ENCODE results near the gene MSANTD7.

The MSANTD7 gene

DNA sequence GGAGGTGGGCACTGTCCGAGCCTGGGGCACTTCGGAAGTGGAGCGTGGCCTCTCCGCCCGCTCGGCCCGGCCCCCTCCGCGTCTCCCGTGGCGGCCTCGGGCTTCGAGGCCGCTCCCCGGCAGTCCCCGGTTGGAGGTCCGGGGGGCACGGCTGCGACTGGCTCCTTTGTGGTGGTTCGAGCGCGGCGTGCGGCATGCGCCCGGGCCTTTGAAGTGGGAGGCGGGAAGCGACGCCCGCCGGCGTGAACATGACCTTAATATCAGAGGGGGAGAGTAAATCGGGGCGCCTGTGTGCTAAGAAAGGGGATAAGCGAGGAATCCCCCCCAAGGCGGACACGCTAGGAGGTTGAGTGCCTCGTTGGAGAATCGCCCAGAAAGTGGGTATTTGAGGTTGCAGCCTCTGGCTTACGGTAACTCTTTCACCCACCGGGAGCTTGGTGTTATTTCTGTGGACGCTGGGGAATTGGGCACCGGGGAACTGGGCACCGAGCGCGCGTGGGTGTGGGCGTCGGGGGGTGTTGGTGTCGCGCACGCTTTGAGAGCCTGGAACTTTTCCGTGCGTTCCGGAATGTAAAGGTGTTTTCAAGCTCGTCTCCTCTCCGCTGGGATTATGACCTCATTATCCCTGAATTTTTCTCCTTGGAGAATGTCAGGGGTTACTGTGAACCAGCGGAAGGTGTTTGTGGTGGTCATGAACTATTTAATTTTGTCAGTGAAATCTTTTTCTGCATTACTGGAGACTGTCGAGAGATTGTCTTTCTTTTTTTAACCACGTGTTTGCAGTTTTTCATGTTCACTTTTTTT lies 41.2 kb downstream of the MSANTD7 start:
- H3K27ac ChIP-seq (ENCODE audit: extremely low read depth, low read depth, low read length), result peak overlapping the region; percentile 93
- ChIA-PET POLR2A (interaction anchor here (0.9 to 4.9 kb wide), 8 partner anchors 10 to 289 kb away, joined by 3 to 68 read pairs (median 7); partner anchors contain the start of genes CDNF, DCLRE1C, HSPA14 and MEIG1), CTCF (interaction anchor here (0.5 to 1.1 kb wide), 4 partner anchors 92 to 390 kb away, joined by 3 to 6 read pairs (median 4); no protein-coding TSS in a partner anchor)
- peaks cover 9 to 32% of the 10 kb centered on the region in 2 experiments; a peak in 2 of 3 replicates for H3K36me3 ChIP-seq (ENCODE audit: control insufficient read depth in 2 of 2, insufficient read depth in 1 of 2, low read length in 2 of 2)
- H3K9me3 ChIP-seq (ENCODE audit: control insufficient read depth, insufficient read depth, low read depth, low read length), result no peaks in the 10 kb centered on the region
- H3K4me3 ChIP-seq (ENCODE audit: low read depth, low read length), result peak overlapping the region; percentile 82
- no peaks in the 10 kb centered on the region for H3K4me1 ChIP-seq (ENCODE audit: control insufficient read depth, insufficient read depth, low read length)
- no peak for TF ChIP-seq ZNF239 (tag by site-specific recombination; IDR thresholded peaks at IDR 0.05)
- TF ChIP-seq, protein P1, sequence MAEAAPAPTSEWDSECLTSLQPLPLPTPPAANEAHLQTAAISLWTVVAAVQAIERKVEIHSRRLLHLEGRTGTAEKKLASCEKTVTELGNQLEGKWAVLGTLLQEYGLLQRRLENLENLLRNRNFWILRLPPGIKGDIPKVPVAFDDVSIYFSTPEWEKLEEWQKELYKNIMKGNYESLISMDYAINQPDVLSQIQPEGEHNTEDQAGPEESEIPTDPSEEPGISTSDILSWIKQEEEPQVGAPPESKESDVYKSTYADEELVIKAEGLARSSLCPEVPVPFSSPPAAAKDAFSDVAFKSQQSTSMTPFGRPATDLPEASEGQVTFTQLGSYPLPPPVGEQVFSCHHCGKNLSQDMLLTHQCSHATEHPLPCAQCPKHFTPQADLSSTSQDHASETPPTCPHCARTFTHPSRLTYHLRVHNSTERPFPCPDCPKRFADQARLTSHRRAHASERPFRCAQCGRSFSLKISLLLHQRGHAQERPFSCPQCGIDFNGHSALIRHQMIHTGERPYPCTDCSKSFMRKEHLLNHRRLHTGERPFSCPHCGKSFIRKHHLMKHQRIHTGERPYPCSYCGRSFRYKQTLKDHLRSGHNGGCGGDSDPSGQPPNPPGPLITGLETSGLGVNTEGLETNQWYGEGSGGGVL (tag by site-specific recombination; IDR thresholded peaks at IDR 0.05), result no peak
- no peak for TF ChIP-seq ZNF473 (tag by site-specific recombination; IDR thresholded peaks at IDR 0.05)
- peak; percentile 56; the same call in 1 of the 2 replicates for TF ChIP-seq EGR2 (tag by site-specific recombination; IDR thresholded peaks at IDR 0.05; ENCODE audit: low read depth)
- TF ChIP-seq, protein P2, sequence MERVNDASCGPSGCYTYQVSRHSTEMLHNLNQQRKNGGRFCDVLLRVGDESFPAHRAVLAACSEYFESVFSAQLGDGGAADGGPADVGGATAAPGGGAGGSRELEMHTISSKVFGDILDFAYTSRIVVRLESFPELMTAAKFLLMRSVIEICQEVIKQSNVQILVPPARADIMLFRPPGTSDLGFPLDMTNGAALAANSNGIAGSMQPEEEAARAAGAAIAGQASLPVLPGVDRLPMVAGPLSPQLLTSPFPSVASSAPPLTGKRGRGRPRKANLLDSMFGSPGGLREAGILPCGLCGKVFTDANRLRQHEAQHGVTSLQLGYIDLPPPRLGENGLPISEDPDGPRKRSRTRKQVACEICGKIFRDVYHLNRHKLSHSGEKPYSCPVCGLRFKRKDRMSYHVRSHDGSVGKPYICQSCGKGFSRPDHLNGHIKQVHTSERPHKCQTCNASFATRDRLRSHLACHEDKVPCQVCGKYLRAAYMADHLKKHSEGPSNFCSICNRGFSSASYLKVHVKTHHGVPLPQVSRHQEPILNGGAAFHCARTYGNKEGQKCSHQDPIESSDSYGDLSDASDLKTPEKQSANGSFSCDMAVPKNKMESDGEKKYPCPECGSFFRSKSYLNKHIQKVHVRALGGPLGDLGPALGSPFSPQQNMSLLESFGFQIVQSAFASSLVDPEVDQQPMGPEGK (tag by site-specific recombination; IDR thresholded peaks at IDR 0.05), result peak; percentile 9; the same call in 1 of the 2 replicates
- no peak for TF ChIP-seq MYNN (tag by site-specific recombination; IDR thresholded peaks at IDR 0.05; ENCODE audit: borderline replicate concordance)
- no peak for TF ChIP-seq ZNF140 (tag by site-specific recombination; IDR thresholded peaks at IDR 0.05)
- TF ChIP-seq GLIS2 (tag by site-specific recombination; IDR thresholded peaks at IDR 0.05), result peak; percentile 85
- TF ChIP-seq SCRT1 (tag by site-specific recombination; IDR thresholded peaks at IDR 0.05; ENCODE audit: borderline replicate concordance), result no peak
- TF ChIP-seq ZIC2 (tag by site-specific recombination; IDR thresholded peaks at IDR 0.05), result peak; percentile 85
- TF ChIP-seq ZBTB8A (tag by site-specific recombination; IDR thresholded peaks at IDR 0.05), result peak; percentile 83
- TF ChIP-seq ZFP37 (tag by site-specific recombination; IDR thresholded peaks at IDR 0.05), result 0 out of 2 replicates have a peak, but pooled peaks have one; percentile 45
- TF ChIP-seq ZNF629 (tag by site-specific recombination; IDR thresholded peaks at IDR 0.05), result 0 out of 2 replicates have a peak, but pooled peaks have one; percentile 36
- no peak for TF ChIP-seq ZNF341 (tag by site-specific recombination; IDR thresholded peaks at IDR 0.05; ENCODE audit: low read depth)
- TF ChIP-seq SP7 (tag by site-specific recombination; IDR thresholded peaks at IDR 0.05), result no peak; the same call in 1 of the 2 replicates
- peak; percentile 64; the same call in 1 of the 2 replicates for TF ChIP-seq TCF7L2 (IDR thresholded peaks at IDR 0.05; ENCODE audit: borderline replicate concordance, low read depth, low read length)
- no peak for TF ChIP-seq GLI2 (tag by site-specific recombination; IDR thresholded peaks at IDR 0.05; ENCODE audit: borderline replicate concordance, low read depth)
- TF ChIP-seq ZNF19 (tag by site-specific recombination; IDR thresholded peaks at IDR 0.05; ENCODE audit: low read depth), result no peak
- TF ChIP-seq, protein P3, sequence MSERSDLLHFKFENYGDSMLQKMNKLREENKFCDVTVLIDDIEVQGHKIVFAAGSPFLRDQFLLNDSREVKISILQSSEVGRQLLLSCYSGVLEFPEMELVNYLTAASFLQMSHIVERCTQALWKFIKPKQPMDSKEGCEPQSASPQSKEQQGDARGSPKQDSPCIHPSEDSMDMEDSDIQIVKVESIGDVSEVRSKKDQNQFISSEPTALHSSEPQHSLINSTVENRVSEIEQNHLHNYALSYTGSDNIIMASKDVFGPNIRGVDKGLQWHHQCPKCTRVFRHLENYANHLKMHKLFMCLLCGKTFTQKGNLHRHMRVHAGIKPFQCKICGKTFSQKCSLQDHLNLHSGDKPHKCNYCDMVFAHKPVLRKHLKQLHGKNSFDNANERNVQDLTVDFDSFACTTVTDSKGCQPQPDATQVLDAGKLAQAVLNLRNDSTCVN (tag by site-specific recombination; optimal IDR thresholded peaks at IDR 0.05), result peak; percentile 83
- TF ChIP-seq, protein P4, sequence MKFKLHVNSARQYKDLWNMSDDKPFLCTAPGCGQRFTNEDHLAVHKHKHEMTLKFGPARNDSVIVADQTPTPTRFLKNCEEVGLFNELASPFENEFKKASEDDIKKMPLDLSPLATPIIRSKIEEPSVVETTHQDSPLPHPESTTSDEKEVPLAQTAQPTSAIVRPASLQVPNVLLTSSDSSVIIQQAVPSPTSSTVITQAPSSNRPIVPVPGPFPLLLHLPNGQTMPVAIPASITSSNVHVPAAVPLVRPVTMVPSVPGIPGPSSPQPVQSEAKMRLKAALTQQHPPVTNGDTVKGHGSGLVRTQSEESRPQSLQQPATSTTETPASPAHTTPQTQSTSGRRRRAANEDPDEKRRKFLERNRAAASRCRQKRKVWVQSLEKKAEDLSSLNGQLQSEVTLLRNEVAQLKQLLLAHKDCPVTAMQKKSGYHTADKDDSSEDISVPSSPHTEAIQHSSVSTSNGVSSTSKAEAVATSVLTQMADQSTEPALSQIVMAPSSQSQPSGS (tag by site-specific recombination; IDR thresholded peaks at IDR 0.05; ENCODE audit: low read depth), result peak; percentile 71; the same call in 1 of the 2 replicates
- no peak for TF ChIP-seq ZNF175 (tag by site-specific recombination; IDR thresholded peaks at IDR 0.05)
- TF ChIP-seq, protein P5, sequence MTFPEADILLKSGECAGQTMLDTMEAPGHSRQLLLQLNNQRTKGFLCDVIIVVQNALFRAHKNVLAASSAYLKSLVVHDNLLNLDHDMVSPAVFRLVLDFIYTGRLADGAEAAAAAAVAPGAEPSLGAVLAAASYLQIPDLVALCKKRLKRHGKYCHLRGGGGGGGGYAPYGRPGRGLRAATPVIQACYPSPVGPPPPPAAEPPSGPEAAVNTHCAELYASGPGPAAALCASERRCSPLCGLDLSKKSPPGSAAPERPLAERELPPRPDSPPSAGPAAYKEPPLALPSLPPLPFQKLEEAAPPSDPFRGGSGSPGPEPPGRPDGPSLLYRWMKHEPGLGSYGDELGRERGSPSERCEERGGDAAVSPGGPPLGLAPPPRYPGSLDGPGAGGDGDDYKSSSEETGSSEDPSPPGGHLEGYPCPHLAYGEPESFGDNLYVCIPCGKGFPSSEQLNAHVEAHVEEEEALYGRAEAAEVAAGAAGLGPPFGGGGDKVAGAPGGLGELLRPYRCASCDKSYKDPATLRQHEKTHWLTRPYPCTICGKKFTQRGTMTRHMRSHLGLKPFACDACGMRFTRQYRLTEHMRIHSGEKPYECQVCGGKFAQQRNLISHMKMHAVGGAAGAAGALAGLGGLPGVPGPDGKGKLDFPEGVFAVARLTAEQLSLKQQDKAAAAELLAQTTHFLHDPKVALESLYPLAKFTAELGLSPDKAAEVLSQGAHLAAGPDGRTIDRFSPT (tag by site-specific recombination; IDR thresholded peaks at IDR 0.05), result peak; percentile 69
- no peak for TF ChIP-seq OVOL3 (tag by site-specific recombination; IDR thresholded peaks at IDR 0.05)
- peak; percentile 46 for TF ChIP-seq SP2 (tag by site-specific recombination; IDR thresholded peaks at IDR 0.05)
- no peak for TF ChIP-seq ZNF837 (tag by site-specific recombination; IDR thresholded peaks at IDR 0.05)
- TF ChIP-seq, protein P6, sequence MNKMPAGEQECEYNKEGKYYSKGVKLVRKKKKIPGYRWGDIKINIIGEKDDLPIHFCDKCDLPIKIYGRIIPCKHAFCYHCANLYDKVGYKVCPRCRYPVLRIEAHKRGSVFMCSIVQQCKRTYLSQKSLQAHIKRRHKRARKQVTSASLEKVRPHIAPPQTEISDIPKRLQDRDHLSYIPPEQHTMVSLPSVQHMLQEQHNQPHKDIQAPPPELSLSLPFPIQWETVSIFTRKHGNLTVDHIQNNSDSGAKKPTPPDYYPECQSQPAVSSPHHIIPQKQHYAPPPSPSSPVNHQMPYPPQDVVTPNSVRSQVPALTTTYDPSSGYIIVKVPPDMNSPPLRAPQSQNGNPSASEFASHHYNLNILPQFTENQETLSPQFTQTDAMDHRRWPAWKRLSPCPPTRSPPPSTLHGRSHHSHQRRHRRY (tag by site-specific recombination; IDR thresholded peaks at IDR 0.05), result no peak
- TF ChIP-seq ZBTB20 (tag by site-specific recombination; IDR thresholded peaks at IDR 0.05), result peak; percentile 46; the same call in 1 of the 2 replicates

Measured in HEK293 (cell line).